ENCODE results near the gene SH3BP5. TPM values are rescaled to one million over a fixed set of nuclear protein-coding genes. Genes with fewer than 3 reads are reported as not detected.
"Not testable (repeated sequence)": the region's sequence is repeated elsewhere in the genome, so short reads cannot be mapped to it uniquely, and the experiment has no call there.

The SH3BP5 gene
- total and polyA plus RNA-seq, 4 donors, result 50.3 to 76.6 (median 67.3) TPM

DNA sequence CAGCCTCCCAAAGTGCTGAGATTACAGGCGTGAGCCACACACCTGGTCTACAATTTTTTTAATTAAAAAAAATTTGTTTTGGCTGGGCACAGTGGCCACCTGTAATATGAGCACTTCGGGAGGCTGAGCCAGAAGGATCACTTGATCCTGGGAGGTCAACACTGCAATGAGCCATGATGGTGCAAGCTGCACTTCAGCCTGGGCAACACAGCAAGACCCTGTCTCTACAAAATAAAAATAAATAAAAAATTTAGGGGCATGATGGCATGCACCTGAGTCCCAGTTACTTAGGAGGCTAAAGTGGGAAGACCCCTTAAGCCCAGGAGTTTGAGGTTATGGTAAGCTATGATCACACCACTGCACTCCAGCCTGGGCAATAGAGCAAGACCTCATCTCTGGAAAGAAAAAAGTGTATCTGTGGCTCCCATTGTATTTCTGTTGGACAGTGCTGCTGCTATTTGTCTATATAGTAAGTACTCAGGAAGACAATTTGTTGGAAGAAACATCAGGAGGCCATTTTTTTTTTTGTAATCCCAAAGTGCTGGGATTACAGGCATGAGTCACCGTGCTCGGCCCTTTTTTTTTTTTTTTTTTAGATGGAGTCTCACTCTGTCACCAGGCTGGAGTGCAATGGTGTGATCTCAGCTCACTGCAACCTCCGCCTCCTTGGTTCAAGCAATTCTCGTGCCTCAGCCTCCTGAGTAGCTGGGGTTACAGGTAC lies 27.5 kb upstream of the SH3BP5 start:
- ATAC-seq (ENCODE audit: insufficient read depth, low FRiP score) (no peak), DNase-seq (no peak)
- H3K4me1 ChIP-seq (ENCODE audit: control insufficient read depth in 5 of 5, insufficient read depth in 5 of 5, low read length in 5 of 5), result peaks cover 0 to 10% (median 0%) of the 10 kb centered on the region in 5 donors
- 89 to 90% methylated on average over 6 of the region's 6 CpGs for WGBS, 2 donors
- no peaks in the 10 kb centered on the region for H3K9me3 ChIP-seq (ENCODE audit: control insufficient read depth in 4 of 4, insufficient read depth in 3 of 4, low read length in 3 of 4)
- no peak overlapping the region for H3K4me3 ChIP-seq
- TF ChIP-seq, protein P1, sequence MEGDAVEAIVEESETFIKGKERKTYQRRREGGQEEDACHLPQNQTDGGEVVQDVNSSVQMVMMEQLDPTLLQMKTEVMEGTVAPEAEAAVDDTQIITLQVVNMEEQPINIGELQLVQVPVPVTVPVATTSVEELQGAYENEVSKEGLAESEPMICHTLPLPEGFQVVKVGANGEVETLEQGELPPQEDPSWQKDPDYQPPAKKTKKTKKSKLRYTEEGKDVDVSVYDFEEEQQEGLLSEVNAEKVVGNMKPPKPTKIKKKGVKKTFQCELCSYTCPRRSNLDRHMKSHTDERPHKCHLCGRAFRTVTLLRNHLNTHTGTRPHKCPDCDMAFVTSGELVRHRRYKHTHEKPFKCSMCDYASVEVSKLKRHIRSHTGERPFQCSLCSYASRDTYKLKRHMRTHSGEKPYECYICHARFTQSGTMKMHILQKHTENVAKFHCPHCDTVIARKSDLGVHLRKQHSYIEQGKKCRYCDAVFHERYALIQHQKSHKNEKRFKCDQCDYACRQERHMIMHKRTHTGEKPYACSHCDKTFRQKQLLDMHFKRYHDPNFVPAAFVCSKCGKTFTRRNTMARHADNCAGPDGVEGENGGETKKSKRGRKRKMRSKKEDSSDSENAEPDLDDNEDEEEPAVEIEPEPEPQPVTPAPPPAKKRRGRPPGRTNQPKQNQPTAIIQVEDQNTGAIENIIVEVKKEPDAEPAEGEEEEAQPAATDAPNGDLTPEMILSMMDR (IDR thresholded peaks at IDR 0.05; ENCODE audit: control extremely low read depth, extremely low read depth), result no peak
- no peaks in the 10 kb centered on the region for H3K36me3 ChIP-seq (ENCODE audit: control insufficient read depth in 4 of 4, insufficient read depth in 4 of 4, low read length in 4 of 4)
- no peak overlapping the region for H3K9ac ChIP-seq (ENCODE audit: insufficient read depth in 1 of 2, low read length in 2 of 2)
- H3K27me3 ChIP-seq (ENCODE audit: control insufficient read depth in 3 of 3, insufficient read depth in 3 of 3, low read length in 2 of 3), result no peaks in the 10 kb centered on the region
- H3K27ac ChIP-seq (ENCODE audit: low read depth in 1 of 2, low read length in 1 of 2), result no peak overlapping the region

DNA sequence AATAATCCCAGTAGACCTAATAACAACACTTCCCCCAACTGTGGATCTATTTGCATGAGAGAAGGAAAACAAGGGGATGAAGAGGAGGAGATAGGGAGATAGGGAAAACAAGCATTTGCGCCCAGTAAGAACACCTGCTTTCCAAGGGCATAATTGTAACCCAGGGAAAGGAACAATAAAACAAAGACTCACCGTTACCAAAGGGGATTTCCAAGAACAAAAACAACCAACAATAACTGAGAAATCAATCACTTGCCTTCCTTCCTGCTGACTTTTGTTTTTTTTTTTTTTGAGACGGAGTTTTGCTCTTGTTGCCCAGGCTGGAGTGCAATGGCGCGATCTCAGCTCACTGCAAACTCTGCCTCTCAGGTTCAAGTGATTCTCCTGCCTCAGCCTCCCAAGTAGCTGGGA lies 24.3 kb upstream of the SH3BP5 start:
- H3K4me3 ChIP-seq; H3K9me3 ChIP-seq (ENCODE audit: control insufficient read depth in 4 of 4, insufficient read depth in 3 of 4, low read length in 3 of 4); H3K4me1 ChIP-seq (ENCODE audit: control insufficient read depth in 5 of 5, insufficient read depth in 5 of 5, low read length in 5 of 5); DNase-seq; H3K27me3 ChIP-seq (ENCODE audit: control insufficient read depth in 3 of 3, insufficient read depth in 3 of 3, low read length in 2 of 3); H3K9ac ChIP-seq (ENCODE audit: insufficient read depth in 1 of 2, low read length in 2 of 2); H3K27ac ChIP-seq (ENCODE audit: low read depth in 1 of 2, low read length in 1 of 2); H3K36me3 ChIP-seq (ENCODE audit: control insufficient read depth in 4 of 4, insufficient read depth in 4 of 4, low read length in 4 of 4); ATAC-seq (ENCODE audit: insufficient read depth, low FRiP score): not testable (repeated sequence)
- WGBS, 2 donors, result 52 to 74% methylated on average over 5 of the region's 5 CpGs

DNA sequence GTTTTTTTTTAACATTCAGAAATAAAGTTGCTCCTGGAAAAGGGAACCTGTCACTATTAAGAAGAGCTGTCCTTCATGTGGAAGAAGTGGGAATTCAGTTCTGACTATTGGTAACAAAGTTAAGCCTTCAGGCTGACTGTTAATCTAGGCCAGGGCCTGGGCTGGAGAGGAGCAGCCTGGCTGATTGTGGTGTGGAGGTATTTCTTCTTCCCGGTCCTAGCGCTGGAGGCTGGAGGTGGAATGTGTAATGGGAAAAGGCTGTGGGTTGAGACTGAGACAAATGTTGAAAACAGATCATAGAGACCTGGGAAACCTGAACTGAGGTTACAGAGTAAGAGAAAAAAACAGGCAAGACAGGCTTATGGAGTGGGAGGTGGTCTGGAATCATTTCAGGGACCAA lies 23.8 kb upstream of the SH3BP5 start:
- ATAC-seq (ENCODE audit: insufficient read depth, low FRiP score), result no peak
- no peak overlapping the region for H3K27ac ChIP-seq (ENCODE audit: low read depth in 1 of 2, low read length in 1 of 2)

DNA sequence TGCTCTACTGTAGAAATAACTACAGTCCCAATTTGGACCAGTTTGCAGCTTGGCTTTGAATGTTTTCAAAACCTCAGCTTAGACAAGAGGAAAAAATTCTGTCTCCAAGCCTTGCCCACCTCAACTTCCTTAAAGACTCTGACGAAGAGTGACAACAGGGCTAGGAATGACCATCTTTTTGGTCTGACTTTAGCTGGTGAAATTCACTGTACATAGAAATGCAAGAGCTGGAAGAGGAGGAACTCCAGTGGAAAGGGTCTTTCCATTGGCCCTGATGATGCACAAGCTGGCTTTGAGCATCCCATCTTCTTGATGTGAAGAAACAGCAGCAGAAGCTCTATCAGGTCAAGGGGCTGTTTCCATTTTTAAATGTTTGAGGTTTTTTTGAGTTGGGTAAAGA lies 22.7 kb upstream of the SH3BP5 start:
- Histone ChIP-seq H3K27me3 (ENCODE audit: control insufficient read depth in 3 of 3, insufficient read depth in 3 of 3, low read length in 2 of 3) (no peaks in the 10 kb centered on the region), H3K4me1 (ENCODE audit: control insufficient read depth in 5 of 5, insufficient read depth in 5 of 5, low read length in 5 of 5) (no peaks in the 10 kb centered on the region), H3K27ac (ENCODE audit: low read depth in 1 of 2, low read length in 1 of 2) (no peak overlapping the region), H3K9ac (ENCODE audit: insufficient read depth in 1 of 2, low read length in 2 of 2) (no peak overlapping the region), H3K4me3 (no peak overlapping the region), H3K36me3 (ENCODE audit: control insufficient read depth in 4 of 4, insufficient read depth in 4 of 4, low read length in 4 of 4) (no peaks in the 10 kb centered on the region), H3K9me3 (ENCODE audit: control insufficient read depth in 4 of 4, insufficient read depth in 3 of 4, low read length in 3 of 4) (peaks cover 0 to 7% (median 0%) of the 10 kb centered on the region in 4 donors)
- TF ChIP-seq, protein P1 (IDR thresholded peaks at IDR 0.05; ENCODE audit: control extremely low read depth, extremely low read depth), result no peak
- ATAC-seq (ENCODE audit: insufficient read depth, low FRiP score), result no peak
- WGBS, 2 donors, result 33 to 81% methylated on average over 1 of the region's 1 CpG
- DNase-seq, result no peak

More for the DNA sequence above, 23.8 kb upstream of the SH3BP5 start:
- H3K27me3 ChIP-seq (ENCODE audit: control insufficient read depth in 3 of 3, insufficient read depth in 3 of 3, low read length in 2 of 3), result no peaks in the 10 kb centered on the region
- H3K36me3 ChIP-seq (ENCODE audit: control insufficient read depth in 4 of 4, insufficient read depth in 4 of 4, low read length in 4 of 4), result no peaks in the 10 kb centered on the region
- DNase-seq, result no peak
- H3K4me3 ChIP-seq, result no peak overlapping the region
- H3K4me1 ChIP-seq (ENCODE audit: control insufficient read depth in 5 of 5, insufficient read depth in 5 of 5, low read length in 5 of 5), result peaks cover 0 to 3% (median 0%) of the 10 kb centered on the region in 5 donors
- TF ChIP-seq, protein P1 (IDR thresholded peaks at IDR 0.05; ENCODE audit: control extremely low read depth, extremely low read depth), result no peak
- peaks cover 0 to 7% (median 0%) of the 10 kb centered on the region in 4 donors for H3K9me3 ChIP-seq (ENCODE audit: control insufficient read depth in 4 of 4, insufficient read depth in 3 of 4, low read length in 3 of 4)
- H3K9ac ChIP-seq (ENCODE audit: insufficient read depth in 1 of 2, low read length in 2 of 2), result no peak overlapping the region
- 88 to 90% methylated on average over 2 of the region's 2 CpGs for WGBS, 2 donors
